NB4 (cell line): Measurements from ENCODE around the gene TXNRD2.

Experiments used
- DNase-seq: peaks from one replicate; pipeline ENCODE4 v3.0.0; 2010; ENCODE audit warnings: low read depth
- H3K4me3 ChIP-seq: one replicate; pipeline ENCODE4 v1.5.1; 2011; ENCODE audit warnings: mild to moderate bottlenecking, low read depth, low read length, moderate library complexity
- MYC ChIP-seq: IDR thresholded peaks from 2 replicates; pipeline ENCODE4 v1.6.1; 2011; ENCODE audit warnings: low read depth, low read length
- POLR2A ChIP-seq: IDR thresholded peaks from 2 replicates; pipeline ENCODE4 v1.6.1; 2011; ENCODE audit warnings: mild to moderate bottlenecking; ENCODE audit not compliant: insufficient read length; ENCODE audit errors: extremely low read depth
- TF ChIP-seq, protein P1 (sequence below): IDR thresholded peaks from 2 replicates; pipeline ENCODE4 v1.6.1; 2011; ENCODE audit warnings: low read depth, low read length
- TF ChIP-seq, protein P2 (sequence below): IDR thresholded peaks from one replicate; pipeline ENCODE4 v1.5.1; 2012; ENCODE audit warnings: low read depth, low read length

Gene TXNRD2

DNA sequence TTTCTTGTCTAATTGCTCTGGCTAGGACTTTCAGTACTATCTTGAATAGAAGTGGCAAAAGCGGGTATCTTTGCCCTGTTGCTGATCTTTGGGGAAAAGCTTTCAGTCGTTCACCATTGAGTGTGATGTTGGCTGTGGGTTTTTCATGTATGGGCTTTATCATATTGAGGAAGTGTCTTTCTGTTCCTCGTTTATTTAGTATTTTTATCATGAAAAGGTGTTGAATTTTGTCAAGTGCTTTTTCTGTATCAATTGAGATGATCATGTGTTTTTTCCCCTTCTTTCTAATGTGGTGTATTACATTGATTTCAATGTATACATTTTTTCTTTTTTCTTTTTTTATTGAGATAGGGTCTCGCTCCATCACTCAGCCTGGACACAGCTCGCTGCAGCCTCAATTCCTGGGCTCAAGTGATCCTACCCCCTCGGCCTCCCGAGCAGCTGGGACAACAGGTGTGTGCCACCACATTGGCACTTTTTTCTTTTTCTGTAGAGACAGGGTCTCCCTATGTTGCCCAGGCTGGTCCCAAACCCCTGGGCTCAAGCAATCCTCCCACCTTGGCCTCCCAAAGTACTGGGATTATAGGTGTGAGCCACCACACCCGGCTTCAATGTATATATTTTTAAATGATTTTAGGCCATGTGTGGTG lies 81.6 kb downstream of the TXNRD2 start:
- no peak for DNase-seq
- H3K4me3 ChIP-seq, result no peak overlapping the region
- TF ChIP-seq MYC (no peak), POLR2A (no peak)
- TF ChIP-seq, protein P1, sequence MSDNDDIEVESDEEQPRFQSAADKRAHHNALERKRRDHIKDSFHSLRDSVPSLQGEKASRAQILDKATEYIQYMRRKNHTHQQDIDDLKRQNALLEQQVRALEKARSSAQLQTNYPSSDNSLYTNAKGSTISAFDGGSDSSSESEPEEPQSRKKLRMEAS, result no peak
- TF ChIP-seq, protein P2, sequence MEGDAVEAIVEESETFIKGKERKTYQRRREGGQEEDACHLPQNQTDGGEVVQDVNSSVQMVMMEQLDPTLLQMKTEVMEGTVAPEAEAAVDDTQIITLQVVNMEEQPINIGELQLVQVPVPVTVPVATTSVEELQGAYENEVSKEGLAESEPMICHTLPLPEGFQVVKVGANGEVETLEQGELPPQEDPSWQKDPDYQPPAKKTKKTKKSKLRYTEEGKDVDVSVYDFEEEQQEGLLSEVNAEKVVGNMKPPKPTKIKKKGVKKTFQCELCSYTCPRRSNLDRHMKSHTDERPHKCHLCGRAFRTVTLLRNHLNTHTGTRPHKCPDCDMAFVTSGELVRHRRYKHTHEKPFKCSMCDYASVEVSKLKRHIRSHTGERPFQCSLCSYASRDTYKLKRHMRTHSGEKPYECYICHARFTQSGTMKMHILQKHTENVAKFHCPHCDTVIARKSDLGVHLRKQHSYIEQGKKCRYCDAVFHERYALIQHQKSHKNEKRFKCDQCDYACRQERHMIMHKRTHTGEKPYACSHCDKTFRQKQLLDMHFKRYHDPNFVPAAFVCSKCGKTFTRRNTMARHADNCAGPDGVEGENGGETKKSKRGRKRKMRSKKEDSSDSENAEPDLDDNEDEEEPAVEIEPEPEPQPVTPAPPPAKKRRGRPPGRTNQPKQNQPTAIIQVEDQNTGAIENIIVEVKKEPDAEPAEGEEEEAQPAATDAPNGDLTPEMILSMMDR, result no peak

DNA sequence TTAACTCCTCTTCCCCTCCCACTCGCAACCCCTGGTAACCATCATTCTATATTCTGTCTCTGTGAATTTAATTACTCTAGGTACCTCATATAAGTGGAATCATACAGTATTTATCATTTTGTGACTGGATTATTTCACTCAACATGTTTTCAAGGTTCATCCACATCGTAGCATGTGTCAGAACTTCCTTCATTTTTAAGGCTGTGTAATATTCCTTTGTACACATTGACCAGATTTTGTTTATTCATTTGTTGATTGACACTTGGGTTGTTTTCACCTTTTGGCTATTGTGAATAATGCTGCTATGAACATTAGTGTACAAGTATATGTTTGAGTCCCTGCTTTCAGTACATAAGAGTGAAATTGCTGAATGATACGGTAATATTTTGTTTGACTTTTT lies 84.2 kb downstream of the TXNRD2 start:
- TF ChIP-seq, protein P2, result no peak
- no peak for TF ChIP-seq POLR2A
- no peak for DNase-seq
- H3K4me3 ChIP-seq, result no peak overlapping the region

DNA sequence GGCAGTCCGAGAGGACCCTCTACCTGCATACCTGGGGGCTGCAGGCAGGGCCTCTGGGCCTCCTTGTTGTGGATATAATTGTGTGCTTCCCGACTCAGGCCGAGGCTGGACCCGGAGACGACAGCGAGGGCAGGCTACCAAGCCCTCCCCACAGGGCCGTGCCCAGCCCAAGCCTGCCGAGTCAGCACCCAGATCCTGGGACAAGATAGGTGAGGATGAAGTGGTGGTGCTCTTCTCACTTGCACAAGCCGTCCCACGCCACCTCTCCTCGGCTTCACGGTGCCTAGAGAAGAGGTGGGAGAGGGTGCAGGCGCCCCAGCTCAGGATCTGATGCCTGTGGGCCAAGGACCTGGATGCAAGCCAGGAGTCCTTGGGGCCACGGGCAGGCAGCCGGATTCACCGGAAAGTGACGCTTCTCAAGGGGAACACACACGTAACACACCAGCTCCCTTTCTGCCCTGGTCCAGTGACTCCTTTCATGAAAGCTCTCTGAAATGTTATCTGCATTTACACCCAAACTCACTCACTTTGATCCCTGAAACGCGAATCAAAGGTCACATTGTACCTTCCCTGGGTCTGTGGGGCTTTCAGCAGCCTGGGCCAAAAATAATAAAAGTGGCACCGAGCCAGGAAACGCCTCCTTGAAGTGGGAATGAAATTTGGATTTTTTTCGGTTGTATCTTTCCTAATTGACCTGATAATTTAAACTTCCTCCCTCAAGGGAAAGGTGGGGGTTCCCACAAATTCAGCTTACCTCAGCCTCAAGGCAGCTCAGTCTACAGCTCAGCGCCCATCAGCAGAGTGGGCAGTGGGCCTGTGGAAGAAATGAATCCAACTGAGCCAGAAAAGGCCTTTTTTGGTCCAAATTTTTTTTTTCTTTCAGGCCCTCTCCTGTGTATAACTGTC lies 85.9 kb downstream of the TXNRD2 start:
- peak overlapping the region; percentile 79 for H3K4me3 ChIP-seq
- DNase-seq, result peak; percentile 79
- TF ChIP-seq, protein P2, result no peak
- TF ChIP-seq MYC (no peak), POLR2A (peak; percentile 30)
- TF ChIP-seq, protein P1, result no peak

DNA sequence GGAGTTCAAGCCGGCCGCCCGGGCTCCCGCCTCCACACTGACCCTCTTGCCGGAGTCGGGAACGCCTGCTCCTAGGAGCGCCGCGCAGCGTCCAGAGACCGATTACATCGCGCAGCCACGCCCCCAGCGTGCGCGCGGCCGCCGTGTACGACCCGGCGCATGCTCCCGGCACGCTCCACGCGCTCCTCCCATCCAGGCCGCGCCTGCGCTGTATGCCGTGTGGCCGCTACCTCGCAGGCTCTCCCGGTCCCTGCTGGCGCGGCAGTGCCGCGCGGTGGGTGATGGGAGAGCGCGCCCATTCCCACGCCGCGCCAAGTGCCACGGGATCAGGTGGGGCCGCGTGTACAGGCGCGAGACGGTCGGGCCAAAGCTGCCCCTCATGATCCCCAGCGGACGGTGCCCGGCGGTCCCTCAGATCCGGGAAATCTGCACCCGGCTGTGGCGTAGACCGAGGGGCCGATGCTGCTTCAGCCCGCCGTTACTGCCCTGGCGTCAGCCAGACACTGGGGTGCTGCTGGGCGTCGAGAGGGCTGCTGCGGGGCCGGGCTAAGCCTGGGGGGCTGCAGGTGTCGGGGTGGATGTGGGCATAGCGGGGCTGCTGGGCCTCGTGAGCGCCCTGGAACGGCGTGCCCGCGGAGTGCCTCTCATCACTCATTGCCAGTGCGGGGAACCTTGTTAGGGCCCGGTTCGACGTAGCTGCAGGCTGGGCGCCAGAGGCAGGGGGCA lies 86.7 kb downstream of the TXNRD2 start, which contains the start of the genes GNB1L and RTL10:
TSS of gene GNB1L (minus strand) at position 97 of the 726 bp plus-strand sequence. CDS start 33,519 bp downstream, outside the sequence.
TSS of gene RTL10 (minus strand) at position 97 of the 726 bp plus-strand sequence. CDS start 2,613 bp downstream, outside the sequence.
- peak; percentile 98 for DNase-seq
- H3K4me3 ChIP-seq, result peak within 1 kb of the TSS; percentile 86
- TF ChIP-seq POLR2A (peak; percentile 88), MYC (peak; percentile 80)
- TF ChIP-seq, protein P2, result no peak
- TF ChIP-seq, protein P1, result peak; percentile 92

DNA sequence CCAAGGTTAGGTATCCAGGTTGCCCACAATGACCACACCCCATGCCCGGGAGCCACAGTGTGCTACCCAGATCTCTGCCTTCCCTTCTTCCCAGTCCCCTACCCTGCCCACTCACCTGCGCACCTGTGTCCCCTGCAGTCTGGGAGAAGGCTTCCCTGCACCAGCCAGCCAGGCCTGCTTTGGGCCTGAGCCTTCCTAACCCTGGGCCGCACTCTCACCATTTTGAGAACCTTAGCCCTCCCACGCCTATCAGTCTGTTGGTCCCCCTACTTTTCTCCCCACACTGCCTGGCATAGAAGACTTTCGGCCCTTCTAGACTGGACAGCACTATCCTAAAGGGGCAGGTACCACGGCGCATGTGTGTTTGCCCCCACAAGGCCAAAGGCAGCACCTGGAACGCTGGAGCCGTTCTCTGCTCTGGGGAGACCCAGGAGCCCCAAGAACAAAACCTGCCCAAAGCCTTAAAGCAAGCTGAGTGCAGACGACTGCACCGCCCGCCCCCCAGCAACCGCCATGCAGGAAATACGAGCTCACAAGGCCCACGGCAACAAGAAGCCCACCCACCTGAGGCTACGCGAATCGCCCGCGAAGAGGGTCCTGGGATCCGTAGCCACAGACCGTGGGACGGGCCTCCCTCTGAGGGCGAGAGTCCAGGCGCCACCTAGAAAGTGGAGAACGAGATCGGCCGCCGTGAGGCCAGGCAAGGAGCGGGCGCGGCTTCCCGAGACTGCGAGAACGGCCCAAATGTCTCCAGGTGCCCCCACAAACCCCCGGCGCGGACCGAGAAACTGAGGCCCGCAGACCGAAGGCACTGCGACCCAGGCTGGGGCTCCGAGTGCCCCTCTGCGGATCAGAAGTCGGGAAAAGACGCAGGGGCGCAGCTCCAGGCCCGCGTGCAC lies 87.5 kb downstream of the TXNRD2 start:
- H3K4me3 ChIP-seq, result peak overlapping the region; percentile 86
- TF ChIP-seq, protein P2, result no peak
- TF ChIP-seq MYC, result no peak
- no peak for TF ChIP-seq POLR2A
- TF ChIP-seq, protein P1, result no peak
- DNase-seq, result no peak
